ENCODE results near the gene OBSCN.
"Not testable (repeated sequence)": the region's sequence is repeated elsewhere in the genome, so short reads cannot be mapped to it uniquely, and the experiment has no call there.

GRCh38 chr1:228269431-228269830, 61.6 kb downstream of the OBSCN start:
- TF ChIP-seq CTCF, POLR2A, POLR2AphosphoS5 (IDR thresholded peaks at IDR 0.05): not testable (repeated sequence)

Measured in prostate gland (tissue), 2 donors.